Measurements from ENCODE around the gene ATP12A.

The ATP12A gene

GRCh38 chr13:24748061-24748400, 67.8 kb downstream of the ATP12A start:
- CTCF ChIA-PET = no interaction called here
- no peak for DNase-seq (ENCODE audit: extremely low spot score)
- POLR2A ChIA-PET = no interaction called here
- TF ChIP-seq SP1 (IDR thresholded peaks at IDR 0.05) = no peak

GRCh38 chr13:24759197-24759596, 79.0 kb downstream of the ATP12A start:
- POLR2A ChIA-PET = no interaction called here
- no peak for DNase-seq (ENCODE audit: extremely low spot score)
- CTCF ChIA-PET = no interaction called here
- TF ChIP-seq ARNT (IDR thresholded peaks at IDR 0.05) (no peak), SP1 (IDR thresholded peaks at IDR 0.05) (no peak), L3MBTL2 (conservative IDR thresholded peaks at IDR 0.05) (no peak), FOXK2 (IDR thresholded peaks at IDR 0.05) (no peak), TARDBP (IDR thresholded peaks at IDR 0.05) (no peak), SUZ12 (IDR thresholded peaks at IDR 0.05) (no peak), ZNF384 (IDR thresholded peaks at IDR 0.05) (no peak), CTBP1 (IDR thresholded peaks at IDR 0.05; ENCODE audit: borderline replicate concordance) (no peak), LEF1 (IDR thresholded peaks at IDR 0.05; ENCODE audit: borderline replicate concordance) (no peak), FOXM1 (IDR thresholded peaks at IDR 0.05; ENCODE audit: borderline replicate concordance) (no peak), PKNOX1 (IDR thresholded peaks at IDR 0.05) (no peak), BHLHE40 (IDR thresholded peaks at IDR 0.05; ENCODE audit: borderline replicate concordance) (no peak), NFRKB (IDR thresholded peaks at IDR 0.05) (no peak), ELF4 (IDR thresholded peaks at IDR 0.05) (no peak)

Data from HEK293T (cell line).